ENCODE measurements around the gene IRX6. TPM values are rescaled to one million over a fixed set of nuclear protein-coding genes. Genes with fewer than 3 reads are reported as not detected.

The IRX6 gene
- polyA plus RNA-seq, 1 donor (not counting 4 experiments of a cell fraction or from before 2014, with no cell fraction given): not detected

GRCh38 chr16:55359946-55360345, 35.9 kb downstream of the IRX6 start:
- Histone ChIP-seq H3K9me3 (ENCODE audit: control insufficient read depth, low read depth, low read length) (no peaks in the 10 kb centered on the region), H3K27ac (ENCODE audit: control insufficient read depth, insufficient read depth, low read length) (no peak overlapping the region), H3K4me2 (ENCODE audit: control insufficient read depth, extremely low read depth, insufficient read depth, low read depth, low read length) (no peak overlapping the region), H3K9me1 (ENCODE audit: control insufficient read depth, extremely low read depth, insufficient read depth, low read length) (no peaks in the 10 kb centered on the region), H2AFZ (ENCODE audit: control insufficient read depth, low read length) (no peak overlapping the region), H3K4me3 (ENCODE audit: control insufficient read depth in 2 of 3, extremely low read depth in 1 of 3, insufficient read depth in 2 of 3, low read depth in 1 of 3, low read length in 3 of 3) (no peak overlapping the region), H3K4me1 (ENCODE audit: control insufficient read depth, extremely low read depth, insufficient read depth, low read length) (no peaks in the 10 kb centered on the region), H3K27me3 (ENCODE audit: control insufficient read depth, extremely low read depth, insufficient read depth, low read length) (peaks cover 3% of the 10 kb centered on the region), H3K79me2 (ENCODE audit: control insufficient read depth, insufficient read depth, low read length) (no peaks in the 10 kb centered on the region), H4K20me1 (ENCODE audit: control insufficient read depth, extremely low read depth, insufficient read depth, low read length) (no peaks in the 10 kb centered on the region), H3K9ac (ENCODE audit: control insufficient read depth, extremely low read depth, insufficient read depth, low read length) (no peak overlapping the region), H3K36me3 (ENCODE audit: control insufficient read depth in 2 of 2, extremely low read depth in 1 of 2, insufficient read depth in 2 of 2, low read length in 2 of 2) (no peaks in the 10 kb centered on the region)
- TF ChIP-seq, protein P1, sequence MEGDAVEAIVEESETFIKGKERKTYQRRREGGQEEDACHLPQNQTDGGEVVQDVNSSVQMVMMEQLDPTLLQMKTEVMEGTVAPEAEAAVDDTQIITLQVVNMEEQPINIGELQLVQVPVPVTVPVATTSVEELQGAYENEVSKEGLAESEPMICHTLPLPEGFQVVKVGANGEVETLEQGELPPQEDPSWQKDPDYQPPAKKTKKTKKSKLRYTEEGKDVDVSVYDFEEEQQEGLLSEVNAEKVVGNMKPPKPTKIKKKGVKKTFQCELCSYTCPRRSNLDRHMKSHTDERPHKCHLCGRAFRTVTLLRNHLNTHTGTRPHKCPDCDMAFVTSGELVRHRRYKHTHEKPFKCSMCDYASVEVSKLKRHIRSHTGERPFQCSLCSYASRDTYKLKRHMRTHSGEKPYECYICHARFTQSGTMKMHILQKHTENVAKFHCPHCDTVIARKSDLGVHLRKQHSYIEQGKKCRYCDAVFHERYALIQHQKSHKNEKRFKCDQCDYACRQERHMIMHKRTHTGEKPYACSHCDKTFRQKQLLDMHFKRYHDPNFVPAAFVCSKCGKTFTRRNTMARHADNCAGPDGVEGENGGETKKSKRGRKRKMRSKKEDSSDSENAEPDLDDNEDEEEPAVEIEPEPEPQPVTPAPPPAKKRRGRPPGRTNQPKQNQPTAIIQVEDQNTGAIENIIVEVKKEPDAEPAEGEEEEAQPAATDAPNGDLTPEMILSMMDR (optimal IDR thresholded peaks at IDR 0.05 in 1 of 3, IDR thresholded peaks at IDR 0.05 in 1 of 3, conservative IDR thresholded peaks at IDR 0.05 in 1 of 3; ENCODE audit: extremely low read depth in 1 of 3, insufficient read depth in 2 of 3, low read length in 3 of 3): no peak
- dilution Hi-C loops (cut with MboI; ENCODE audit: extremely low pct_ligation_motif_present, low sequenced_read_pairs): no loop called here
- FAIRE-seq (no peak), DNase-seq (ENCODE audit: low read depth, low spot score) (no peak)

- no peak overlapping the region for H3K9ac ChIP-seq (ENCODE audit: control insufficient read depth, extremely low read depth, insufficient read depth, low read length)
- H3K4me2 ChIP-seq (ENCODE audit: control insufficient read depth, extremely low read depth, insufficient read depth, low read depth, low read length): no peak overlapping the region
- peaks cover 10% of the 10 kb centered on the region for H3K4me1 ChIP-seq (ENCODE audit: control insufficient read depth, extremely low read depth, insufficient read depth, low read length)
- H3K4me3 ChIP-seq (ENCODE audit: control insufficient read depth in 2 of 3, extremely low read depth in 1 of 3, insufficient read depth in 2 of 3, low read depth in 1 of 3, low read length in 3 of 3): no peak overlapping the region
- DNase-seq (ENCODE audit: low read depth, low spot score): no peak
- no peak for FAIRE-seq
- no peak overlapping the region for H2AFZ ChIP-seq (ENCODE audit: control insufficient read depth, low read length)
- no peaks in the 10 kb centered on the region for H3K9me1 ChIP-seq (ENCODE audit: control insufficient read depth, extremely low read depth, insufficient read depth, low read length)
- no peaks in the 10 kb centered on the region for H3K36me3 ChIP-seq (ENCODE audit: control insufficient read depth in 2 of 2, extremely low read depth in 1 of 2, insufficient read depth in 2 of 2, low read length in 2 of 2)
- H3K27me3 ChIP-seq (ENCODE audit: control insufficient read depth, extremely low read depth, insufficient read depth, low read length): no peaks in the 10 kb centered on the region
- H3K79me2 ChIP-seq (ENCODE audit: control insufficient read depth, insufficient read depth, low read length): no peaks in the 10 kb centered on the region
- dilution Hi-C loops (cut with MboI; ENCODE audit: extremely low pct_ligation_motif_present, low sequenced_read_pairs): no loop called here
- H4K20me1 ChIP-seq (ENCODE audit: control insufficient read depth, extremely low read depth, insufficient read depth, low read length): no peaks in the 10 kb centered on the region
- TF ChIP-seq, protein P1 (optimal IDR thresholded peaks at IDR 0.05 in 1 of 3, IDR thresholded peaks at IDR 0.05 in 1 of 3, conservative IDR thresholded peaks at IDR 0.05 in 1 of 3; ENCODE audit: extremely low read depth in 1 of 3, insufficient read depth in 2 of 3, low read length in 3 of 3): no peak
- TF ChIP-seq EZH2 (IDR thresholded peaks at IDR 0.05; ENCODE audit: low read length): no peak
- H3K27ac ChIP-seq (ENCODE audit: control insufficient read depth, insufficient read depth, low read length): no peak overlapping the region
- H3K9me3 ChIP-seq (ENCODE audit: control insufficient read depth, low read depth, low read length): no peaks in the 10 kb centered on the region
Observed at GRCh38 chr16:55364811-55365210, 40.8 kb downstream of the IRX6 start.

Data from keratinocyte (primary cell).